NB4 (cell line): ENCODE data around the gene P2RX2.

ENCODE experiments used
- CTCF ChIP-seq: IDR thresholded peaks from one replicate; pipeline ENCODE4 v1.5.1; 2012; ENCODE audit warnings: low read depth, low read length
- MAX ChIP-seq: IDR thresholded peaks from 2 replicates; pipeline ENCODE4 v1.6.1; 2011; ENCODE audit warnings: low read depth, low read length
- MYC ChIP-seq: IDR thresholded peaks from 2 replicates; pipeline ENCODE4 v1.6.1; 2011; ENCODE audit warnings: low read depth, low read length
- POLR2A ChIP-seq: IDR thresholded peaks from 2 replicates; pipeline ENCODE4 v1.6.1; 2011; ENCODE audit warnings: mild to moderate bottlenecking; ENCODE audit not compliant: insufficient read length; ENCODE audit errors: extremely low read depth

GRCh38 chr12:132662901-132663755, 44.6 kb downstream of the P2RX2 start:
- TF ChIP-seq POLR2A (no peak), CTCF (no peak), MAX (no peak), MYC (no peak)
